ENCODE results near the gene DIPK1A.

- TF ChIP-seq CTCF (IDR thresholded peaks at IDR 0.05) (no peak), POLR2A (IDR thresholded peaks at IDR 0.05) (no peak)
Measured at GRCh38 chr1:92877792-92878191, 83.5 kb downstream of the DIPK1A start.

Data from esophagus squamous epithelium (tissue), 4 donors.